Stomach (tissue), 4 donors: ENCODE measurements around the gene EOLA1.

Experiments
- CTCF ChIP-seq, 7 experiments: fragments of 450-650 bp in 4 of 7; fragments of 200-600 bp in 3 of 7; sonication (generic) in 3 of 7; IDR thresholded peaks; one replicate each; pipeline ENCODE4 v1.5.1; 2016 to 2019; ENCODE audit warnings: antibody characterized with exemption in 7 of 7, control low read depth in 2 of 7, mild to moderate bottlenecking in 1 of 7
- EP300 ChIP-seq: sonication (generic); formaldehyde crosslinking; IDR thresholded peaks from one replicate; pipeline ENCODE4 v1.6.1; 2017; ENCODE audit warnings: antibody characterized with exemption
- POLR2AphosphoS5 ChIP-seq, 3 donors: sonication (generic); formaldehyde crosslinking; IDR thresholded peaks; one replicate each; pipeline ENCODE4 v1.6.1; 2016; ENCODE audit warnings: antibody characterized with exemption in 3 of 3

- TF ChIP-seq CTCF (IDR thresholded peaks at IDR 0.05) (no peak), EP300 (no peak), POLR2AphosphoS5 (IDR thresholded peaks at IDR 0.05) (no peak)
Measured at GRCh38 chrX:149517308-149517707, 23.5 kb upstream of the EOLA1 start.
